SH-SY5Y (cell line): ENCODE results near the gene GALR1.

Source experiments
- GATA2 ChIP-seq: IDR thresholded peaks from 2 replicates; pipeline ENCODE4 v1.6.1; 2011; ENCODE audit warnings: mild to moderate bottlenecking, low read depth, low read length
- GATA3 ChIP-seq: IDR thresholded peaks from 2 replicates; pipeline ENCODE4 v1.6.1; 2011; ENCODE audit warnings: low read depth, mild to moderate bottlenecking, low read length, moderate library complexity

- TF ChIP-seq GATA3 = no peak
- TF ChIP-seq GATA2 = no peak
Measured at GRCh38 chr18:77234504-77235365, 14.9 kb upstream of the GALR1 start.
